ENCODE measurements around the gene MORF4L1.
A peak's percentile ranks its signal among the peaks of the same experiment; 100 is the strongest.

MORF4L1 gene

GRCh38 chr15:78931439-78932257 lies 59.0 kb downstream of the MORF4L1 start:
- Histone ChIP-seq H3K9me3 (ENCODE audit: control insufficient read depth, low read length) (no peaks in the 10 kb centered on the region), H3K27ac (ENCODE audit: insufficient read depth, low read length, poor library complexity, severe bottlenecking) (no peak overlapping the region), H3K4me3 (ENCODE audit: insufficient read depth, low read depth, low read length, poor library complexity, severe bottlenecking) (no peak overlapping the region), H3K36me3 (ENCODE audit: control insufficient read depth, insufficient read depth, low read length) (peaks cover 8% of the 10 kb centered on the region), H3K27me3 (replicated peaks; ENCODE audit: control insufficient read depth, insufficient read depth, low read length, poor library complexity, severe bottlenecking) (no peaks in the 10 kb centered on the region), H3K4me1 (ENCODE audit: control insufficient read depth, insufficient read depth, low read length, poor library complexity, severe bottlenecking) (no peaks in the 10 kb centered on the region)
- DNase-seq = no peak

DNA sequence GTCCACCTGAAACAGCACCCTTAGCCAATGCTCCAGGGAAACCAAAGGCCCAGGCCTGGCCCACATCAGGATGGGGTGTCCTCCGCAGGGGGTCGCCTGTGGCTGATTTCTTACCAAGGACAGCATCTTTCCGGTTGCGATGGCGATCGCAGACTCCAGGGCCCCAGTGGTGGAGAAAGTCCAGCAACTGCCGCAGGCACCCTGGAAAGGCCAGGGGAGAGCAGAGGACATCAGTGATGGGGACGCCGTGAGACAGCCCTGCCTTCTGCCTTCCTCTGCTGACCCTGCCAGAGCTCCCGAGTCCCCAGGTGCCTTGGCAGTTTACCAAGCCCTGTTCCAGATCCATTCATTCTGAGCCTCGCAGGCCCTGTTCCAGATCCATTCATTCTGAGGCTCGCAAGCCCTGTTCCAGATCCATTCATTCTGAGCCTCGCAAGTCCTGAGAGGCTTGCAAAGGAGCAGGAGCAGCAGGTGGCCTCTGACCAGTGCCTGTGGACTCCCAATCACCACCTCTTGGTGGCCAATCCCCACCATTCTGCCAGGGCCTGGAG lies 59.6 kb downstream of the MORF4L1 start:
- Histone ChIP-seq H3K36me3 (ENCODE audit: control insufficient read depth, insufficient read depth, low read length) (peaks cover 8% of the 10 kb centered on the region), H3K27me3 (replicated peaks; ENCODE audit: control insufficient read depth, insufficient read depth, low read length, poor library complexity, severe bottlenecking) (no peaks in the 10 kb centered on the region), H3K4me3 (ENCODE audit: insufficient read depth, low read depth, low read length, poor library complexity, severe bottlenecking) (no peak overlapping the region), H3K9me3 (ENCODE audit: control insufficient read depth, low read length) (no peaks in the 10 kb centered on the region), H3K27ac (ENCODE audit: insufficient read depth, low read length, poor library complexity, severe bottlenecking) (no peak overlapping the region), H3K4me1 (ENCODE audit: control insufficient read depth, insufficient read depth, low read length, poor library complexity, severe bottlenecking) (peaks cover 5% of the 10 kb centered on the region)
- no peak for DNase-seq

DNA sequence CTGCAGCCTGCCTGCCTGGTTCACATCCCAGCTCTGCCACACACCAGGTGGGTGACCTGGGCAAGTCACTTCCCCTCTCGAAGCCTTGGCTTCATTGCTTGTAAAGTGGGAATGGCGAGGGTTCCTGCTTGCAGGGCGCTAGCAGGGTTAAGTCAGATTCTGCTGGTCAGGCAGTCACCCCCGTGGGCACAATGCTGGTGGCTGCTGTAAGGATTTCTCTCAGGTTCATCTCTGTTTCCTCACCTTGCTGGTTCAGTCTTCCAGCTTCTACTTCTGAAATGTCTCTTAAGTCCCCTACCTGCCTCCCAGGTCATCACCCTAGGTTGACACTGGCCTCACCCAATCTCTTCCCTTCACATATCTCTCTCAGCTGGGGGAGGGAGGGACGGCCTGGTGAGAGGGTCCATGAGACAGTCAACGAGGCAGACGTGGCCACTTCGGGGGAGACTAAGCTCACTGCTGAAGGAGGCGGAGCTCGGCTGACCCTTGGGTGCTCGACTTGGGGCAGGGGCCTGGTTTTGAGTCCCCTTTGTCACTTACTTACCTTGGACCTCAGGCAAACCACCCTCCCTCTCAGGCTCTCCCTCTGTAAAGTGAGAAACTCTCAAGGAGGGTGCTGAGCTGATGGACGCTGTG lies 60.6 kb downstream of the MORF4L1 start:
- Histone ChIP-seq H3K36me3 (ENCODE audit: control insufficient read depth, insufficient read depth, low read length) (peaks cover 8% of the 10 kb centered on the region), H3K9me3 (ENCODE audit: control insufficient read depth, low read length) (no peaks in the 10 kb centered on the region), H3K27ac (ENCODE audit: insufficient read depth, low read length, poor library complexity, severe bottlenecking) (no peak overlapping the region)

DNA sequence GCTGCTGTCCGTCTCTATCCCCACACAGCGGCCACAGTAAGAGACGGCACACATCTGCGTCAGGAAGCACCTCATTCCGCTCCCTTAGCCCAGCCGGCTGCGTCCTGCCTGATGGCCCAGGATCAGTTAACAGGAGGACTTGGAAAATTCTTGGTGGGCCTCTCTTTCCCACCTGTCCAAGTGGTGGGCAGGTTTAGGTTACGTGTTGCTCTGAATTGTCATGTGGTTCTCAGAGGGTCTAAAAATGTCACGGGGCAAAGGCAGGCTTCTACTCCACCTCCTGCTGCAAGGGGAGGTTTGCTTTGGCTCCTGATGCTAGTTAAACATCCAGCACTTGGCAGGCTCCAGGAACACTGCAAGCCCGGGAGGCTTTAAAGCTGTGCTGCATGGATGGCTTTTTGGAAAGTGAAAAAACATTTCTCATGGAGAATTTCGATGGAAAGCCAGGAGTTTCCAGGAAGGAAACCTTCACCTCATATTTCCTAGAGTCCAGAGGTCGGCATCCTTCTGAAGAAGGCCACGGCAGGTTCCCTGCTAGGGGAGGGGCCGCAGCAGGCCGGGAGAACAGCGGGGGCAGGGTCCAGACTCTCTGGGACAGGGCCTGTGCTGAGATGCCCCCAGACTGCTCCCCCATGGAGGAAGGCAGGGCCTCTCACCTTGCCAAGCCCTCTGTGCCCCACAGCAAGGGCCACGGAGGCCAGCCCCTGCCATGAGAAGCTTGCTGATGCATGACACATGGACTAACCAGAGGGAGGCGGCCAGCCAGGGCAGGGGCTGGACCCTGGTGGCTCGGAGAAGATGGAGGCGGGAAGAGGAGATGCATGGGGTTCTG lies 61.3 kb downstream of the MORF4L1 start:
- H3K27me3 ChIP-seq (replicated peaks; ENCODE audit: control insufficient read depth, insufficient read depth, low read length, poor library complexity, severe bottlenecking) = no peaks in the 10 kb centered on the region
- no peak for DNase-seq
- no peak overlapping the region for H3K27ac ChIP-seq (ENCODE audit: insufficient read depth, low read length, poor library complexity, severe bottlenecking)
- peaks cover 8% of the 10 kb centered on the region for H3K4me1 ChIP-seq (ENCODE audit: control insufficient read depth, insufficient read depth, low read length, poor library complexity, severe bottlenecking)
- H3K4me3 ChIP-seq (ENCODE audit: insufficient read depth, low read depth, low read length, poor library complexity, severe bottlenecking) = no peak overlapping the region
- no peaks in the 10 kb centered on the region for H3K9me3 ChIP-seq (ENCODE audit: control insufficient read depth, low read length)
- H3K36me3 ChIP-seq (ENCODE audit: control insufficient read depth, insufficient read depth, low read length) = peaks cover 4% of the 10 kb centered on the region

More for the DNA sequence above, 60.6 kb downstream of the MORF4L1 start:
- no peak for DNase-seq
- no peak overlapping the region for H3K4me3 ChIP-seq (ENCODE audit: insufficient read depth, low read depth, low read length, poor library complexity, severe bottlenecking)
- no peaks in the 10 kb centered on the region for H3K27me3 ChIP-seq (replicated peaks; ENCODE audit: control insufficient read depth, insufficient read depth, low read length, poor library complexity, severe bottlenecking)
- H3K4me1 ChIP-seq (ENCODE audit: control insufficient read depth, insufficient read depth, low read length, poor library complexity, severe bottlenecking) = peaks cover 8% of the 10 kb centered on the region

- no peak for DNase-seq
- Histone ChIP-seq H3K36me3 (ENCODE audit: control insufficient read depth, insufficient read depth, low read length) (peaks cover 4% of the 10 kb centered on the region), H3K4me1 (ENCODE audit: control insufficient read depth, insufficient read depth, low read length, poor library complexity, severe bottlenecking) (peaks cover 12% of the 10 kb centered on the region), H3K4me3 (ENCODE audit: insufficient read depth, low read depth, low read length, poor library complexity, severe bottlenecking) (no peak overlapping the region), H3K9me3 (ENCODE audit: control insufficient read depth, low read length) (no peaks in the 10 kb centered on the region), H3K27ac (ENCODE audit: insufficient read depth, low read length, poor library complexity, severe bottlenecking) (no peak overlapping the region), H3K27me3 (replicated peaks; ENCODE audit: control insufficient read depth, insufficient read depth, low read length, poor library complexity, severe bottlenecking) (no peaks in the 10 kb centered on the region)
These were observed 61.9 kb downstream of the MORF4L1 start for GRCh38 chr15:78934655-78935023.

- DNase-seq = no peak
- Histone ChIP-seq H3K27ac (ENCODE audit: insufficient read depth, low read length, poor library complexity, severe bottlenecking) (no peak overlapping the region), H3K9me3 (ENCODE audit: control insufficient read depth, low read length) (no peaks in the 10 kb centered on the region), H3K4me1 (ENCODE audit: control insufficient read depth, insufficient read depth, low read length, poor library complexity, severe bottlenecking) (peaks cover 14% of the 10 kb centered on the region), H3K27me3 (replicated peaks; ENCODE audit: control insufficient read depth, insufficient read depth, low read length, poor library complexity, severe bottlenecking) (no peaks in the 10 kb centered on the region), H3K4me3 (ENCODE audit: insufficient read depth, low read depth, low read length, poor library complexity, severe bottlenecking) (no peak overlapping the region), H3K36me3 (ENCODE audit: control insufficient read depth, insufficient read depth, low read length) (no peaks in the 10 kb centered on the region)
These were observed 64.5 kb downstream of the MORF4L1 start for GRCh38 chr15:78937132-78937739.

GRCh38 chr15:78938658-78939488 lies 66.2 kb downstream of the MORF4L1 start:
- Histone ChIP-seq H3K4me3 (ENCODE audit: insufficient read depth, low read depth, low read length, poor library complexity, severe bottlenecking) (no peak overlapping the region), H3K36me3 (ENCODE audit: control insufficient read depth, insufficient read depth, low read length) (no peaks in the 10 kb centered on the region), H3K4me1 (ENCODE audit: control insufficient read depth, insufficient read depth, low read length, poor library complexity, severe bottlenecking) (peaks cover 14% of the 10 kb centered on the region), H3K27ac (ENCODE audit: insufficient read depth, low read length, poor library complexity, severe bottlenecking) (peak overlapping the region; percentile 49), H3K9me3 (ENCODE audit: control insufficient read depth, low read length) (no peaks in the 10 kb centered on the region), H3K27me3 (replicated peaks; ENCODE audit: control insufficient read depth, insufficient read depth, low read length, poor library complexity, severe bottlenecking) (no peaks in the 10 kb centered on the region)
- DNase-seq = peak in 1 of 3 donors; percentile 29

GRCh38 chr15:78942741-78943140 lies 70.1 kb downstream of the MORF4L1 start:
- Histone ChIP-seq H3K36me3 (ENCODE audit: control insufficient read depth, insufficient read depth, low read length) (no peaks in the 10 kb centered on the region), H3K9me3 (ENCODE audit: control insufficient read depth, low read length) (no peaks in the 10 kb centered on the region), H3K4me1 (ENCODE audit: control insufficient read depth, insufficient read depth, low read length, poor library complexity, severe bottlenecking) (peaks cover 8% of the 10 kb centered on the region), H3K27ac (ENCODE audit: insufficient read depth, low read length, poor library complexity, severe bottlenecking) (no peak overlapping the region), H3K4me3 (ENCODE audit: insufficient read depth, low read depth, low read length, poor library complexity, severe bottlenecking) (no peak overlapping the region), H3K27me3 (replicated peaks; ENCODE audit: control insufficient read depth, insufficient read depth, low read length, poor library complexity, severe bottlenecking) (no peaks in the 10 kb centered on the region)
- no peak for DNase-seq

DNA sequence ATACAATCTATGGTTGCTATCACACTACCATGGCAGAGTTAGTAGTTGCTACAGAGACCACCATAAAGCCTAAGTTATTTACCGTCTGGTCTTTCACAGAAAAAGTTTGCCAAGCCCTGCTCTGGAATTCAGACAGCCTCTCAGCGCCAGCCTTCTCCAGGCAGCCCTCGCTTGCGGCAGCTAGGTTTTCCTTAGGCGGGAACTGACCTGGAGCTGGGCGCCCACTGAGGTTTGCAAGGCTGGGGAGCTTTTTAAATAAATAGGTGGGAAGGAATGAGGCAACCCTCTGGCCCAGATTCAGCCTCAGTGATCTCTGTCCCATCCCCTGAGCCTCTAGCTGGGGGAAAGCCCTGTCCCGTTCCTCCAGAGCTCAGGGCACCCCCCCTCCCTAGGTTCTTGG lies 71.0 kb downstream of the MORF4L1 start:
- no peaks in the 10 kb centered on the region for H3K36me3 ChIP-seq (ENCODE audit: control insufficient read depth, insufficient read depth, low read length)
- no peak for DNase-seq
- H3K9me3 ChIP-seq (ENCODE audit: control insufficient read depth, low read length) = no peaks in the 10 kb centered on the region
- H3K4me1 ChIP-seq (ENCODE audit: control insufficient read depth, insufficient read depth, low read length, poor library complexity, severe bottlenecking) = peaks cover 8% of the 10 kb centered on the region
- no peaks in the 10 kb centered on the region for H3K27me3 ChIP-seq (replicated peaks; ENCODE audit: control insufficient read depth, insufficient read depth, low read length, poor library complexity, severe bottlenecking)
- H3K27ac ChIP-seq (ENCODE audit: insufficient read depth, low read length, poor library complexity, severe bottlenecking) = peak overlapping the region; percentile 13
- H3K4me3 ChIP-seq (ENCODE audit: insufficient read depth, low read depth, low read length, poor library complexity, severe bottlenecking) = peak overlapping the region; percentile 66

Measured in effector memory CD4-positive, alpha-beta T cell (primary cell).